Right kidney (tissue), 1 donor: ENCODE data around the gene GIMAP8.
"Not testable (repeated sequence)": the region's sequence is repeated elsewhere in the genome, so short reads cannot be mapped to it uniquely, and the experiment has no call there.

Source experiments
- DNase-seq: peaks from one replicate; pipeline ENCODE4 v3.0.0-alpha.2; 2016

Gene GIMAP8

GRCh38 chr7:150514748-150515222, 64.4 kb downstream of the GIMAP8 start, which contains the start of gene GIMAP7:
GIMAP7 (plus strand) TSS chr7:150514872; CDS start chr7:150519975, 5,103 bp downstream.
- DNase-seq, result no peak

- no peak for DNase-seq
Observed at GRCh38 chr7:150515248-150516147, 65.1 kb downstream of the GIMAP8 start.

GRCh38 chr7:150516956-150517745, 66.7 kb downstream of the GIMAP8 start:
- no peak for DNase-seq

GRCh38 chr7:150519310-150519709, 68.9 kb downstream of the GIMAP8 start:
- DNase-seq, result no peak

GRCh38 chr7:150520145-150520544, 69.7 kb downstream of the GIMAP8 start:
- DNase-seq, result no peak

- not testable (repeated sequence) for DNase-seq
Observed at GRCh38 chr7:150522931-150523330, 72.5 kb downstream of the GIMAP8 start.

- DNase-seq, result no peak
Observed at GRCh38 chr7:150524018-150524417, 73.6 kb downstream of the GIMAP8 start.
